HG02970 (cell line): ENCODE measurements around the gene ASAP3.

Source experiments
- ATAC-seq: cut with Tn5 transposase; IDR thresholded peaks from one replicate; pipeline ENCODE4 v1.9.1; 2021; ENCODE audit warnings: mild to moderate bottlenecking, moderate library complexity, moderate number of reproducible peaks; ENCODE audit not compliant: unreplicated experiment, low FRiP score

ASAP3 gene

GRCh38 chr1:23479666-23479941 lies 4.4 kb downstream of the ASAP3 start:
- no peak for ATAC-seq

- ATAC-seq: no peak
These were observed 4.9 kb downstream of the ASAP3 start for GRCh38 chr1:23478896-23479665.

- ATAC-seq: no peak
These were observed 6.4 kb downstream of the ASAP3 start for GRCh38 chr1:23477359-23478144.

- no peak for ATAC-seq
These were observed 8.3 kb downstream of the ASAP3 start for GRCh38 chr1:23475641-23476040.

- ATAC-seq: no peak
These were observed 8.8 kb downstream of the ASAP3 start for GRCh38 chr1:23475134-23475628.

- ATAC-seq: no peak
These were observed 10.8 kb downstream of the ASAP3 start for GRCh38 chr1:23473037-23473800.

GRCh38 chr1:23472351-23473036 lies 11.5 kb downstream of the ASAP3 start:
- no peak for ATAC-seq

- no peak for ATAC-seq
These were observed 12.4 kb downstream of the ASAP3 start for GRCh38 chr1:23471473-23472075.

- ATAC-seq: no peak
These were observed 13.5 kb downstream of the ASAP3 start for GRCh38 chr1:23470282-23471070.

GRCh38 chr1:23469372-23469982 lies 14.5 kb downstream of the ASAP3 start:
- ATAC-seq: no peak

- ATAC-seq: no peak
These were observed 17.5 kb downstream of the ASAP3 start for GRCh38 chr1:23466423-23466989.

- ATAC-seq: no peak
These were observed 20.7 kb downstream of the ASAP3 start for GRCh38 chr1:23463286-23463685.

GRCh38 chr1:23462766-23463165 lies 21.2 kb downstream of the ASAP3 start:
- ATAC-seq: no peak

GRCh38 chr1:23461050-23461449 lies 22.9 kb downstream of the ASAP3 start:
- no peak for ATAC-seq

GRCh38 chr1:23460519-23460918 lies 23.5 kb downstream of the ASAP3 start:
- no peak for ATAC-seq

GRCh38 chr1:23459338-23459757 lies 24.6 kb downstream of the ASAP3 start:
- no peak for ATAC-seq

- no peak for ATAC-seq
These were observed 27.8 kb downstream of the ASAP3 start for GRCh38 chr1:23456226-23456625.

GRCh38 chr1:23453455-23454000 lies 30.5 kb downstream of the ASAP3 start:
- no peak for ATAC-seq
